IMR-90 (cell line): ENCODE data around the gene RASL11B. TPM values are rescaled to one million over a fixed set of nuclear protein-coding genes. Genes with fewer than 3 reads are reported as not detected.

Experiments
- ATAC-seq: fragments of 200-7000 bp; cut with Tn5 transposase; 2 replicates; pipeline ENCODE4 v1.9.1; 2020; ENCODE audit warnings: low read depth, mild to moderate bottlenecking, moderate library complexity
- BruUV-seq: library from RNA; stranded (reverse); fragments of 400-500 nt; replicated peaks from 2 replicates; lab custom pipeline; 2021; lab: Mats Ljungman, UMichigan
- CTCF ChIA-PET: fragments of 300-600 bp; formaldehyde crosslinking; extraction: SDS; loops from one replicate; lab custom pipeline; 2021; ENCODE audit warnings: antibody characterized with exemption; lab: Yijun Ruan, JAX
- POLR2A ChIA-PET: fragments of 300-600 bp; sonication (Branson Sonifier 250); formaldehyde crosslinking; loops from one replicate; lab custom pipeline; 2022; ENCODE audit warnings: antibody characterized with exemption; ENCODE audit not compliant: unreplicated experiment; lab: Charles Lee
- DNase-seq: peaks from one replicate; pipeline ENCODE4 v3.0.0; 2013
- H2AFZ ChIP-seq: replicated peaks from 2 replicates; pipeline ENCODE3; 2013; ENCODE audit warnings: low read length, mild to moderate bottlenecking; ENCODE audit not compliant: poor library complexity
- H2AK5ac ChIP-seq: 2 replicates; pipeline ENCODE4 v1.6.1; 2013; ENCODE audit warnings: low read depth, low read length, inconsistent platforms
- H2AK9ac ChIP-seq: replicated peaks from 2 replicates; pipeline ENCODE3; 2013; ENCODE audit warnings: mild to moderate bottlenecking, low read depth, low read length, moderate library complexity; ENCODE audit not compliant: poor library complexity
- H2BK120ac ChIP-seq: 2 replicates; pipeline ENCODE4 v1.6.1; 2013; ENCODE audit warnings: low read depth, low read length, inconsistent platforms
- H2BK15ac ChIP-seq: 3 replicates; pipeline ENCODE4 v1.6.1; 2013; ENCODE audit warnings: low read depth, low read length, inconsistent platforms
- H2BK20ac ChIP-seq: 2 replicates; pipeline ENCODE4 v1.6.1; 2013; ENCODE audit warnings: low read depth, mild to moderate bottlenecking, inconsistent platforms, low read length, moderate library complexity
- H2BK5ac ChIP-seq: 2 replicates; pipeline ENCODE4 v1.6.1; 2013; ENCODE audit warnings: mild to moderate bottlenecking, low read depth, low read length, inconsistent platforms; ENCODE audit not compliant: poor library complexity, severe bottlenecking
- H3K14ac ChIP-seq: replicated peaks from 2 replicates; pipeline ENCODE4 v1.6.1; 2013; ENCODE audit warnings: low read depth, low read length, inconsistent platforms
- H3K18ac ChIP-seq: 2 replicates; pipeline ENCODE4 v1.6.1; 2013; ENCODE audit warnings: low read depth, low read length, control low read depth
- H3K23ac ChIP-seq: 2 replicates; pipeline ENCODE4 v1.6.1; 2013; ENCODE audit warnings: low read depth, low read length, inconsistent platforms
- H3K27ac ChIP-seq: 2 replicates; pipeline ENCODE4 v1.5.1; 2013; ENCODE audit warnings: mild to moderate bottlenecking, control low read depth, low read length; ENCODE audit not compliant: insufficient read depth
- H3K27me3 ChIP-seq: 2 replicates; pipeline ENCODE4 v1.6.1; 2013; ENCODE audit warnings: low read length; ENCODE audit not compliant: control insufficient read depth, insufficient read depth
- H3K36me3 ChIP-seq: 2 replicates; pipeline ENCODE4 v1.6.1; 2013; ENCODE audit warnings: low read length, mixed read lengths; ENCODE audit not compliant: control insufficient read depth, insufficient read depth
- H3K4ac ChIP-seq: 2 replicates; pipeline ENCODE4 v1.6.1; 2013; ENCODE audit warnings: low read depth, low read length, inconsistent platforms
- H3K4me1 ChIP-seq: 2 replicates; pipeline ENCODE4 v1.6.1; 2013; ENCODE audit warnings: low read length, mixed read lengths; ENCODE audit not compliant: control insufficient read depth, insufficient read depth
- H3K4me2 ChIP-seq: 2 replicates; pipeline ENCODE4 v1.6.1; 2013; ENCODE audit warnings: low read depth, mild to moderate bottlenecking, control low read depth, low read length, moderate library complexity
- H3K4me3 ChIP-seq: 2 replicates; pipeline ENCODE4 v1.5.1; 2013; ENCODE audit warnings: low read depth, mild to moderate bottlenecking, control low read depth, low read length, moderate library complexity; ENCODE audit not compliant: insufficient read depth
- H3K56ac ChIP-seq: 2 replicates; pipeline ENCODE4 v1.6.1; 2013; ENCODE audit warnings: low read length, inconsistent platforms; ENCODE audit not compliant: insufficient read depth; ENCODE audit errors: extremely low read depth
- H3K79me1 ChIP-seq, 2 experiments: 2 replicates each; pipeline ENCODE4 v1.6.1; 2013; ENCODE audit warnings: low read length in 2 of 2, inconsistent platforms in 1 of 2, low read depth in 1 of 2
- H3K9ac ChIP-seq: 2 replicates; pipeline ENCODE4 v1.6.1; 2013; ENCODE audit warnings: low read depth, low read length, control low read depth
- H3K9me1 ChIP-seq: 2 replicates; pipeline ENCODE4 v1.6.1; 2013; ENCODE audit warnings: low read length, inconsistent platforms; ENCODE audit not compliant: insufficient read depth
- H3K9me3 ChIP-seq: 2 replicates; pipeline ENCODE4 v1.6.1; 2013; ENCODE audit warnings: low read length; ENCODE audit not compliant: control insufficient read depth, insufficient read depth
- H4K20me1 ChIP-seq: 2 replicates; pipeline ENCODE4 v1.6.1; 2013; ENCODE audit warnings: low read length, inconsistent platforms; ENCODE audit not compliant: insufficient read depth
- H4K5ac ChIP-seq: 2 replicates; pipeline ENCODE4 v1.6.1; 2013; ENCODE audit warnings: mild to moderate bottlenecking, low read depth, low read length, control low read depth
- H4K8ac ChIP-seq, 2 experiments: 2 replicates each; pipeline ENCODE4 v1.6.1; 2013; ENCODE audit warnings: low read depth in 2 of 2, low read length in 2 of 2, control low read depth in 1 of 2, inconsistent platforms in 1 of 2
- H4K91ac ChIP-seq: 2 replicates; pipeline ENCODE4 v1.6.1; 2013; ENCODE audit warnings: low read depth, low read length, inconsistent platforms; ENCODE audit not compliant: insufficient read depth
- MXI1 ChIP-seq: IDR thresholded peaks from 2 replicates; pipeline ENCODE4 v1.6.1; 2012; ENCODE audit warnings: low read depth, mild to moderate bottlenecking, low read length, moderate library complexity, borderline replicate concordance
- RAD21 ChIP-seq: IDR thresholded peaks from 2 replicates; pipeline ENCODE4 v1.6.1; 2012; ENCODE audit warnings: low read length, improper control_type of control experiment
- RCOR1 ChIP-seq: IDR thresholded peaks from 2 replicates; pipeline ENCODE4 v1.6.1; 2012; ENCODE audit warnings: mild to moderate bottlenecking, low read length, improper control_type of control experiment; ENCODE audit not compliant: insufficient replicate concordance
- SMC3 ChIP-seq: fragments of 150-350 bp; IDR thresholded peaks from 2 replicates; pipeline ENCODE4 v1.6.1; 2016; ENCODE audit warnings: low read depth, mild to moderate bottlenecking, antibody characterized with exemption, low read length, moderate library complexity
- WGBS, 2 experiments: methylation state at CpG; one replicate each; pipeline versions ENCODE4 v1.1.5 to v1.1.7; 2013; ENCODE audit warnings: missing lambda C conversion rate in 2 of 2; ENCODE audit not compliant: insufficient read length in 1 of 2; ENCODE audit errors: extremely low coverage in 2 of 2; 5-methylcytosine and 5-hydroxymethylcytosine counted together
- dilution Hi-C: fragments of 300-500 bp; cut with HindIII; formaldehyde crosslinking; loops from one replicate; pipeline ENCODE4 v1.14.3; 2018; ENCODE audit warnings: low sequenced_read_pairs; ENCODE audit not compliant: unreplicated experiment
- in situ Hi-C: fragments of 300-500 bp; cut with MboI; formaldehyde crosslinking; loops from 3 replicates; pipeline ENCODE4 v1.14.3; 2019; ENCODE audit warnings: low sequenced_read_pairs, inconsistent platforms, mixed read lengths
- intact Hi-C: fragments of 100-400 bp; cut with micrococcal nuclease; formaldehyde crosslinking; loops from 2 replicates; pipeline ENCODE4 v1.10.0; 2022
- polyA plus RNA-seq, 3 experiments: library from polyadenylated mRNA; depleted of rRNA; stranded (reverse); fragments of >200 nt; gene quantifications; 2 replicates each; pipeline ENCODE4 v1.2.3, GENCODE V29; 2012; ENCODE audit warnings: low replicate concordance in 1 of 3
- total RNA-seq: library from RNA; depleted of rRNA; stranded (reverse); fragments of >200 nt; gene quantifications from 2 replicates; pipeline ENCODE4 v1.2.3, GENCODE V29; 2012

Gene RASL11B
- total and polyA plus RNA-seq, 2 of the 4 experiments (the other 2 are of a cell fraction), result 0.18 to 0.31 TPM

- Histone ChIP-seq H2BK20ac (no peak overlapping the region), H2AFZ (no peak overlapping the region), H3K18ac (no peak overlapping the region), H2BK120ac (no peak overlapping the region), H3K4me1 (peaks cover 2% of the 10 kb centered on the region; the same call in 1 of the 2 replicates), H3K9ac (no peak overlapping the region), H2AK9ac (no peak overlapping the region), H2BK5ac (no peak overlapping the region), H3K56ac (no peak overlapping the region), H3K27me3 (no peaks in the 10 kb centered on the region), H4K5ac (no peak overlapping the region), H3K4me2 (no peak overlapping the region), H3K9me1 (peaks cover 17% of the 10 kb centered on the region), H3K4ac (no peak overlapping the region), H3K14ac (no peak overlapping the region), H3K23ac (no peak overlapping the region), H4K91ac (no peak overlapping the region), H3K79me1 (no peaks in the 10 kb centered on the region), H2BK15ac (no peak overlapping the region), H3K9me3 (no peaks in the 10 kb centered on the region), H3K27ac (no peak overlapping the region), H2AK5ac (no peak overlapping the region), H3K36me3 (no peaks in the 10 kb centered on the region), H3K4me3 (no peak overlapping the region), H4K8ac (no peak overlapping the region), H4K20me1 (no peaks in the 10 kb centered on the region)
- no TSS peak for BruUV-seq
- in situ Hi-C loops, result no loop called here
- intact Hi-C loops, result no loop called here
- ATAC-seq (no peak), DNase-seq (no peak)
- CTCF ChIA-PET, result no interaction called here
- WGBS, 2 experiments, result no CpG with 5 or more reads among the region's 3 CpGs
- POLR2A ChIA-PET, result no interaction called here
- dilution Hi-C loops, result no loop called here
- TF ChIP-seq SMC3 (no peak), RCOR1 (no peak), RAD21 (no peak), MXI1 (no peak)
Observed at GRCh38 chr4:52850406-52851124, 11.6 kb upstream of the RASL11B start.
